SK-N-MC (cell line): ENCODE data around the gene USP37.

ENCODE experiments used
- DNase-seq: peaks from one replicate; pipeline ENCODE4 v3.0.0-alpha.2; 2011; ENCODE audit warnings: low read depth, low spot score
- H3K27ac ChIP-seq: fragments of 200-600 bp; sonication (generic); 2 replicates; pipeline ENCODE4 v1.5.1; 2016; ENCODE audit warnings: mixed run types
- H3K36me3 ChIP-seq: fragments of 200-600 bp; sonication (generic); 2 replicates; pipeline ENCODE4 v1.6.1; 2017; ENCODE audit warnings: antibody characterized with exemption, low read length, mixed read lengths; ENCODE audit not compliant: insufficient read depth
- H3K4me3 ChIP-seq: fragments of 200-600 bp; sonication (generic); 2 replicates; pipeline ENCODE4 v1.5.1; 2016
- H3K9ac ChIP-seq: fragments of 200-600 bp; sonication (generic); 2 replicates; pipeline ENCODE4 v1.8.0; 2017; ENCODE audit warnings: mixed run types, mixed read lengths; ENCODE audit not compliant: insufficient read length
- H3K9me3 ChIP-seq: fragments of 200-600 bp; sonication (generic); 2 replicates; pipeline ENCODE4 v1.6.1; 2017; ENCODE audit warnings: low read depth, mild to moderate bottlenecking, antibody characterized with exemption, low read length, moderate library complexity, mixed read lengths
- EZH2 ChIP-seq: fragments of 200-600 bp; sonication (generic); IDR thresholded peaks from one replicate; pipeline ENCODE4 v1.6.1; 2017; ENCODE audit warnings: antibody characterized with exemption
- FOXP2 ChIP-seq: optimal IDR thresholded peaks from 2 replicates; pipeline ENCODE3; 2011; ENCODE audit warnings: mild to moderate bottlenecking, moderate library complexity; ENCODE audit not compliant: insufficient read depth; ENCODE audit errors: extremely low read length, control extremely low read depth
- POLR2AphosphoS5 ChIP-seq: IDR thresholded peaks from 2 replicates; pipeline ENCODE4 v1.6.1; 2012; ENCODE audit warnings: mild to moderate bottlenecking, low read depth, low read length, borderline replicate concordance

Gene USP37

GRCh38 chr2:218436992-218437391 is 131.2 kb downstream of the USP37 start:
- H3K4me3 ChIP-seq = no peak overlapping the region
- H3K27ac ChIP-seq = no peak overlapping the region
- no peaks in the 10 kb centered on the region for H3K36me3 ChIP-seq
- no peaks in the 10 kb centered on the region for H3K9me3 ChIP-seq
- no peak overlapping the region for H3K9ac ChIP-seq
- no peak for DNase-seq
- TF ChIP-seq FOXP2 = no peak

GRCh38 chr2:218435003-218435982 is 132.9 kb downstream of the USP37 start:
- no peak for DNase-seq

DNA sequence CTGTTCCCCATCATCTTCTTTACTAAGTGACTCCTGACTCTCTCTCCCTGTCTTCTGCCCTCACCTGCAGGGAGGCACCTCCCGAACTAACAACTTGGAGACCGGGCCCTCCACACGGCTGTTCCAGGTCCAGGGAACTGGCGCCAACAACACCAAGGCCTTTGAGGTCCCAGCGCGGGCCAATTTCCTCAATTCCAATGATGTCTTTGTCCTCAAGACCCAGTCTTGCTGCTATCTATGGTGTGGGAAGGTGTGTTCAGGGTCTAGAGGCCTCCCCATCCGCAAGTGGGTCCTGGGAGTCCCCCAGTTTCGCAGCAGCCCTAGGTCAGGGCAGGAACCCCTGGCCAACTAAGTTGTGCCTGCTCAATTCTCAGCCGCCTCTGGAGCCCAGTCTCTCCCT is 133.7 kb downstream of the USP37 start:
- no peak overlapping the region for H3K27ac ChIP-seq
- no peak for DNase-seq
- H3K4me3 ChIP-seq = no peak overlapping the region
- no peak for TF ChIP-seq EZH2
- no peak for TF ChIP-seq FOXP2
- no peak for TF ChIP-seq POLR2AphosphoS5
- no peak overlapping the region for H3K9ac ChIP-seq
- H3K36me3 ChIP-seq = no peaks in the 10 kb centered on the region
- H3K9me3 ChIP-seq = no peaks in the 10 kb centered on the region

More at GRCh38 chr2:218435003-218435982, 132.9 kb downstream of the USP37 start:
- no peaks in the 10 kb centered on the region for H3K9me3 ChIP-seq
- H3K36me3 ChIP-seq = no peaks in the 10 kb centered on the region
- no peak for TF ChIP-seq FOXP2
- TF ChIP-seq EZH2 = no peak
- TF ChIP-seq POLR2AphosphoS5 = no peak
- H3K9ac ChIP-seq = no peak overlapping the region
- H3K27ac ChIP-seq = no peak overlapping the region
- H3K4me3 ChIP-seq = no peak overlapping the region

GRCh38 chr2:218432676-218433365 is 135.3 kb downstream of the USP37 start:
- H3K9me3 ChIP-seq = no peaks in the 10 kb centered on the region
- H3K27ac ChIP-seq = no peak overlapping the region
- no peak overlapping the region for H3K9ac ChIP-seq
- no peak overlapping the region for H3K4me3 ChIP-seq
- no peak for DNase-seq
- no peaks in the 10 kb centered on the region for H3K36me3 ChIP-seq
- TF ChIP-seq EZH2 (no peak), FOXP2 (no peak), POLR2AphosphoS5 (no peak)

GRCh38 chr2:218431878-218432277 is 136.3 kb downstream of the USP37 start:
- TF ChIP-seq EZH2 = no peak
- TF ChIP-seq FOXP2 = no peak
- Histone ChIP-seq H3K36me3 (no peaks in the 10 kb centered on the region), H3K9ac (no peak overlapping the region), H3K9me3 (no peaks in the 10 kb centered on the region), H3K27ac (no peak overlapping the region), H3K4me3 (no peak overlapping the region)
- DNase-seq = no peak

GRCh38 chr2:218430721-218431120 is 137.4 kb downstream of the USP37 start:
- Histone ChIP-seq H3K36me3 (no peaks in the 10 kb centered on the region), H3K9ac (no peak overlapping the region)
- TF ChIP-seq FOXP2 (no peak), POLR2AphosphoS5 (no peak), EZH2 (no peak)

GRCh38 chr2:218429911-218430692 is 138.0 kb downstream of the USP37 start:
- TF ChIP-seq POLR2AphosphoS5 = no peak
- TF ChIP-seq FOXP2 = no peak
- H3K9me3 ChIP-seq = no peaks in the 10 kb centered on the region
- H3K36me3 ChIP-seq = no peaks in the 10 kb centered on the region
- no peak overlapping the region for H3K27ac ChIP-seq
- H3K9ac ChIP-seq = no peak overlapping the region
- H3K4me3 ChIP-seq = no peak overlapping the region
- DNase-seq = no peak

More at GRCh38 chr2:218430721-218431120, 137.4 kb downstream of the USP37 start:
- H3K4me3 ChIP-seq = no peak overlapping the region
- DNase-seq = no peak
- no peak overlapping the region for H3K27ac ChIP-seq
- no peaks in the 10 kb centered on the region for H3K9me3 ChIP-seq
